GM12873 (cell line): ENCODE results near the gene CACNA2D1.

ENCODE experiments used
- CTCF ChIP-seq: IDR thresholded peaks from 2 replicates; pipeline ENCODE4 v1.5.1; 2012; ENCODE audit warnings: low read depth, mild to moderate bottlenecking, moderate library complexity, low read length, control low read depth; ENCODE audit not compliant: insufficient read depth; ENCODE audit errors: missing control alignments

Gene CACNA2D1

GRCh38 chr7:82393076-82393839 lies 50.3 kb downstream of the CACNA2D1 start:
- TF ChIP-seq CTCF, result no peak

GRCh38 chr7:82390936-82391335 lies 52.6 kb downstream of the CACNA2D1 start:
- no peak for TF ChIP-seq CTCF

- no peak for TF ChIP-seq CTCF
Observed at GRCh38 chr7:82389876-82390275, 53.7 kb downstream of the CACNA2D1 start.

GRCh38 chr7:82388138-82388537 lies 55.4 kb downstream of the CACNA2D1 start:
- no peak for TF ChIP-seq CTCF

- no peak for TF ChIP-seq CTCF
Observed at GRCh38 chr7:82384779-82385178, 58.8 kb downstream of the CACNA2D1 start.

GRCh38 chr7:82384051-82384464 lies 59.5 kb downstream of the CACNA2D1 start:
- TF ChIP-seq CTCF, result no peak

- TF ChIP-seq CTCF, result no peak
Observed at GRCh38 chr7:82382276-82382675, 61.3 kb downstream of the CACNA2D1 start.
